ENCODE results near the gene PLA2G4B.

- TF ChIP-seq CTCF (IDR thresholded peaks at IDR 0.05) (no peak), POLR2A (IDR thresholded peaks at IDR 0.05) (no peak)
These were observed at the start of gene PLA2G4B for GRCh38 chr15:41838400-41838897.

Measured in breast epithelium (tissue), 3 donors.